ENCODE results near the gene CNPY3. TPM values are rescaled to one million over a fixed set of nuclear protein-coding genes. Genes with fewer than 3 reads are reported as not detected.
"Not testable (repeated sequence)": the region's sequence is repeated elsewhere in the genome, so short reads cannot be mapped to it uniquely, and the experiment has no call there.

The CNPY3 gene
- total RNA-seq, 4 donors from 2014 or later: 28.4 to 43.7 (median 32.6) TPM

GRCh38 chr6:42937548-42938427 is 8.5 kb downstream of the CNPY3 start:
- ATAC-seq (ENCODE audit: low FRiP score) (no peak), DNase-seq (ENCODE audit: low spot score) (no peak)
- TF ChIP-seq, protein P1, sequence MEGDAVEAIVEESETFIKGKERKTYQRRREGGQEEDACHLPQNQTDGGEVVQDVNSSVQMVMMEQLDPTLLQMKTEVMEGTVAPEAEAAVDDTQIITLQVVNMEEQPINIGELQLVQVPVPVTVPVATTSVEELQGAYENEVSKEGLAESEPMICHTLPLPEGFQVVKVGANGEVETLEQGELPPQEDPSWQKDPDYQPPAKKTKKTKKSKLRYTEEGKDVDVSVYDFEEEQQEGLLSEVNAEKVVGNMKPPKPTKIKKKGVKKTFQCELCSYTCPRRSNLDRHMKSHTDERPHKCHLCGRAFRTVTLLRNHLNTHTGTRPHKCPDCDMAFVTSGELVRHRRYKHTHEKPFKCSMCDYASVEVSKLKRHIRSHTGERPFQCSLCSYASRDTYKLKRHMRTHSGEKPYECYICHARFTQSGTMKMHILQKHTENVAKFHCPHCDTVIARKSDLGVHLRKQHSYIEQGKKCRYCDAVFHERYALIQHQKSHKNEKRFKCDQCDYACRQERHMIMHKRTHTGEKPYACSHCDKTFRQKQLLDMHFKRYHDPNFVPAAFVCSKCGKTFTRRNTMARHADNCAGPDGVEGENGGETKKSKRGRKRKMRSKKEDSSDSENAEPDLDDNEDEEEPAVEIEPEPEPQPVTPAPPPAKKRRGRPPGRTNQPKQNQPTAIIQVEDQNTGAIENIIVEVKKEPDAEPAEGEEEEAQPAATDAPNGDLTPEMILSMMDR (IDR thresholded peaks at IDR 0.05): no peak

GRCh38 chr6:42938428-42938796 is 9.1 kb downstream of the CNPY3 start:
- ATAC-seq (ENCODE audit: low FRiP score) (no peak), DNase-seq (ENCODE audit: low spot score) (no peak)
- TF ChIP-seq, protein P1 (IDR thresholded peaks at IDR 0.05): no peak

DNA sequence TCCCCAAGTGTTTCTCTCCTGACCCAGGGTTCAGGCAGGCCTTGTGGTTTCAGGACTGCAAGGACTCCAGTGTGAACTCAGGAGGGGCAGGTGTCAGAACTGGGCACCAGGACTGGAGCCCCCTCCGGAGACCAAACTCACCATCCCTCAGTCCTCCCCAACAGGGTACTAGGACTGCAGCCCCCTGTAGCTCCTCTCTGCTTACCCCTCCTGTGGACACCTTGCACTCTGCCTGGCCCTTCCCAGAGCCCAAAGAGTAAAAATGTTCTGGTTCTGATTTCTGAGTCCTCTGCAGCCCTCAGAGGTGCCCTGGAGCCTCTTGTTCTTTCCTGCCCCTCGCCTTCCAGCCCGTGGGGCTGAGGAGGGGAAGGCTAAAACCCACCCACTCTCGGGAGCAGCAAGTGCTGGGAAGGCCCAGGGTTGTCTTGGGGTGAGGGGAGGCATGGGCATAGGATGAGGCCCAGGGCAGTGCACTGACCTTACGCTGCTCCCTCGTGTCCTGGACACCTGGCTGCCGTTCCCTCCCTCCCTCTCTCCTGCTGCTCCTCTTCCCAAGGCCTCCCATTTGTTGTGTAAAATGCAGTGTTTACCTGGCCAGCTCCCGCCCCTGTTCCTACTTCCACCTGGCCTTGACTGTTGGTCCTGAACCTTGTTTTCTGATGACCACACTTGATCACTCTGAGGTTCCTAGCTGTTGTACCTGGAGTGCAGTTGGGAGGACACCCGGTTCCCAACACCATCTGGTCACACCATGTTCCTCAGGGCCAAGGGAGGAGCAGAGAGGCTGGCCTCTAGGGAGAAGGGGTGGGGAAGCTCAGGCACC is 9.9 kb downstream of the CNPY3 start:
- DNase-seq (ENCODE audit: low spot score) (no peak), ATAC-seq (ENCODE audit: low FRiP score) (no peak)
- TF ChIP-seq, protein P1 (IDR thresholded peaks at IDR 0.05): no peak

DNA sequence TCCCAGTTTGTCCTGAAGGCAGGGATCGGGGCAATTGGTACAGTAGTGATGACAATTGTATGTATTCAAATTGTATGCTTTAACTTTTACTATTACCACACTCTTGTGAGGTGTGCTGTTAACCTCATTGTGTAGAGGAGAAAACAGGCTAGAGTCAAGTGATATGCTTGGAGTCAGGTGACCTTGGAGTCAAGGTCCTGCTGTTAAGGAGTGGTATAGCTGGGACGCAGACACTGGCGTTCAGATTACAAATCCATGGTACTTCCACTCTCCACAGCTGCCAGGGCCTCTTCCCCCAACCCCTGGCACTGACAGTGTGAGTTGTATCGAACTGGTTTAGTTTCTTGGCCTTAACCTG is 10.5 kb downstream of the CNPY3 start:
- no peak for DNase-seq (ENCODE audit: low spot score)
- no peak for ATAC-seq (ENCODE audit: low FRiP score)
- TF ChIP-seq, protein P1 (IDR thresholded peaks at IDR 0.05): no peak

DNA sequence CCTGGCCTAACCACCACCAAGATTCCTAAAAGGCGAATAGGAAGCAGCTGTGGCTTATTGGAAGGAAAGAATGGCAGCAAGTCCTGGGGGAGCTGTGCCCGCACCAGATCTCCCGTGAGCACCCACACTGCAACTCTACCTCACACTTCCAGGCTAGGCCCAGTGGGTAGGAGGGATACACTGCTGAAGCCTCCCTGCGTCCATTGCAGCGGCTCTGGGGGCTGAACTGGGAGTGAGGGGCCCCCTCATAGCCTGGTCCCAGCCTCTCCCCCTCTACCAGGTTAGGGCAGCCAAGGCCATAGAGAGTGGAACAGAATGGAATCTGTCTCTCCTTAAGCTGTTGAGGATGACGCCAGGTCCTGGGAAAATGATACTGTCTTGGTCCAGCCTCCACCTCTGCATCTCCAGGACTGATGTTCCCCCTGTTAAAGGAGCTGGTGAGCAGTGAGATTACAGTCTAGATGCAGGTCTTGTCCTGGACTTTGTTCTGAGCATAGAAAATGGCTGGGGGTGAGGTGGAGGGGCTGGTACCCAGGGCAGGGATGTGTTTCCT is 11.3 kb downstream of the CNPY3 start:
- TF ChIP-seq, protein P1 (IDR thresholded peaks at IDR 0.05): no peak
- no peak for DNase-seq (ENCODE audit: low spot score)
- no peak for ATAC-seq (ENCODE audit: low FRiP score)

DNA sequence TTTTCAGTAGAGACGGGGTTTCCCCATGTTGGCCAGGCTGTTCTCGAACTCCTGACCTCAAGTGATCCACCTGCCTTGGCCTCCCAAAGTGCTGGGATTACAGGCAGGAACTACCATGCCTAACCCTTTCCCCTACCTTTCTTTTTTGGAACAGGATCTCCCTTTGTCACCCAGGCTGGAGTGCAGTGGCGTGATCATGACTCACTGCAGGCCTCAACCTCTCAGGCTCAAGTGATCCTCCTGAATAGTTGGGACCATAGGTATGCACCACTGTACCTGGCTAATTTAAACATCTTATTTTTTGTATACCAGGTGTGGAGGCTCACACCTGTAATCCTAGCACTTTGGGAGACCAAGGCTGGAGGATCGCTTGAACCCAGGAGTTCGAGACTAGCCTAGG is 12.1 kb downstream of the CNPY3 start:
- ATAC-seq (ENCODE audit: low FRiP score); DNase-seq (ENCODE audit: low spot score): not testable (repeated sequence)

DNA sequence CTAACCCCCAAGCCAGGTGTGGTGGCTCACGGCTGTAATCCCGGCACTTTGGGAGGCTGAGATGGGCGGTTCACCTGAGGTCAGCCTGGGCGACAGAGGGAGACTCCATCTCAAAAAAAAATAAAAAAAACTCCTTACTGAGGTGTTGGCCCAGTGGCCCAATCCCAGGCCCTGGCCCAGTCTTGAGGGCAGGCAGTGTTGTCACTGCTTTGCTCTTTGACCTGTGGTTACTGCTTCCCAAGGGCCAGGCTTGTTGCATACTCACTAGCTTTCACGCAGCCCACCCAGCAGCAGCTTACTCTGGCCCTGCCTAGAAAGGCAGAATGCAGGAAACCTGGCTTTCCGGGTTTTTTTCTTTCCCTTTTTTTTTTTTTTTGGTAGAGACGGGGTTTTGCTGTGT is 13.2 kb downstream of the CNPY3 start:
- TF ChIP-seq, protein P1 (IDR thresholded peaks at IDR 0.05): no peak

More for the DNA sequence above, 13.2 kb downstream of the CNPY3 start:
- ATAC-seq (ENCODE audit: low FRiP score) (no peak), DNase-seq (ENCODE audit: low spot score) (no peak)

Data from omental fat pad (tissue), 4 donors.